H1 (cell line): ENCODE results near the gene RBFOX1. TPM values are rescaled to one million over a fixed set of nuclear protein-coding genes. Genes with fewer than 3 reads are reported as not detected.

ENCODE experiments used
- CTCF ChIA-PET: fragments of 300-600 bp; sonication (Branson Sonifier 250); formaldehyde crosslinking; loops from one replicate; lab custom pipeline; 2021; ENCODE audit not compliant: partially characterized antibody; lab: Charles Lee
- POLR2A ChIA-PET: fragments of 300-600 bp; sonication (Branson Sonifier 250); formaldehyde crosslinking; loops from one replicate; lab custom pipeline; 2021; ENCODE audit warnings: inconsistent platforms; ENCODE audit not compliant: partially characterized antibody; lab: Charles Lee
- DNase-seq, 2 experiments: peaks; one replicate each; pipeline versions ENCODE4 v3.0.0 to v3.0.0-alpha.2; 2010 to 2022; ENCODE audit warnings: low spot score in 2 of 2, low read depth in 1 of 2, mixed read lengths in 1 of 2
- FAIRE-seq: peaks from 2 replicates; lab custom pipeline; 2011; peaks lifted over from hg19 to GRCh38; lab: Jason Lieb, UNC
- H2AFZ ChIP-seq: 2 replicates; pipeline ENCODE4 v1.8.1; 2012; ENCODE audit warnings: low read length, inconsistent platforms
- H2AK5ac ChIP-seq: 2 replicates; pipeline ENCODE4 v1.6.1; 2013; ENCODE audit warnings: low read depth, low read length
- H2BK120ac ChIP-seq: replicated peaks from 2 replicates; pipeline ENCODE3; 2013; ENCODE audit warnings: low read depth, low read length, inconsistent platforms
- H2BK12ac ChIP-seq: 2 replicates; pipeline ENCODE4 v1.6.1; 2013; ENCODE audit warnings: low read depth, low read length
- H2BK15ac ChIP-seq: 2 replicates; pipeline ENCODE4 v1.6.1; 2013; ENCODE audit warnings: low read length
- H2BK20ac ChIP-seq: 2 replicates; pipeline ENCODE4 v1.6.1; 2013; ENCODE audit warnings: low read length
- H2BK5ac ChIP-seq: 2 replicates; pipeline ENCODE4 v1.6.1; 2013; ENCODE audit warnings: low read depth, low read length
- H3K14ac ChIP-seq: 2 replicates; pipeline ENCODE4 v1.6.1; 2013; ENCODE audit warnings: inconsistent platforms; ENCODE audit not compliant: insufficient read length
- H3K18ac ChIP-seq: 2 replicates; pipeline ENCODE4 v1.6.1; 2013; ENCODE audit warnings: low read length; ENCODE audit errors: extremely low read depth
- H3K23ac ChIP-seq: 2 replicates; pipeline ENCODE4 v1.6.1; 2013; ENCODE audit warnings: inconsistent platforms; ENCODE audit not compliant: insufficient read length
- H3K23me2 ChIP-seq: 2 replicates; pipeline ENCODE4 v1.6.1; 2013; ENCODE audit warnings: low read depth, low read length
- H3K27ac ChIP-seq: 2 replicates; pipeline ENCODE4 v1.6.1; 2011; ENCODE audit warnings: low read depth, low read length, inconsistent platforms
- H3K27me3 ChIP-seq, 4 experiments: replicated peaks in 1 of 4; 1 replicate in 1 of 4; 2 replicates in 3 of 4; pipeline versions ENCODE4 v1.6.1 to v1.8.1; 2011 to 2013; ENCODE audit warnings: low read length in 3 of 4, mild to moderate bottlenecking in 3 of 4, inconsistent platforms in 2 of 4, mixed read lengths in 2 of 4, moderate library complexity in 1 of 4; ENCODE audit not compliant: control insufficient read depth in 3 of 4, insufficient read depth in 3 of 4; ENCODE audit errors: extremely low read depth in 1 of 4
- H3K36me3 ChIP-seq, 4 experiments: 2 replicates each; pipeline versions ENCODE4 v1.6.1 to v1.8.1; 2011 to 2013; ENCODE audit warnings: mild to moderate bottlenecking in 4 of 4, low read length in 3 of 4, moderate library complexity in 2 of 4, control low read depth in 1 of 4, inconsistent platforms in 1 of 4; ENCODE audit not compliant: insufficient read depth in 4 of 4, control insufficient read depth in 2 of 4
- H3K4ac ChIP-seq: replicated peaks from 2 replicates; pipeline ENCODE3; 2013; ENCODE audit warnings: low read length, low read depth, mixed read lengths, inconsistent platforms; ENCODE audit not compliant: insufficient read length
- H3K4me1 ChIP-seq, 4 experiments: replicated peaks in 1 of 4; 1 replicate in 1 of 4; 2 replicates in 3 of 4; pipeline versions ENCODE4 v1.6.1 to v1.8.1; 2011 to 2013; ENCODE audit warnings: low read length in 3 of 4, inconsistent platforms in 2 of 4, mixed read lengths in 1 of 4; ENCODE audit not compliant: insufficient read depth in 4 of 4, control insufficient read depth in 3 of 4
- H3K4me2 ChIP-seq, 2 experiments: 2 replicates each; pipeline versions ENCODE4 v1.6.1 to v1.8.1; 2011 to 2013; ENCODE audit warnings: low read depth in 2 of 2, low read length in 2 of 2, control low read depth in 1 of 2, inconsistent platforms in 1 of 2, mild to moderate bottlenecking in 1 of 2; ENCODE audit not compliant: insufficient read depth in 1 of 2
- H3K4me3 ChIP-seq, 4 experiments: fragments of 200-600, 300-600 bp in 1 of 4; sonication (generic), shearing (Covaris generic), sonication (Bioruptor Twin) in 1 of 4; 2 replicates each; pipeline versions ENCODE4 v1.5.1 to v1.8.1; 2011 to 2016; ENCODE audit warnings: low read length in 4 of 4, low read depth in 3 of 4, control low read depth in 2 of 4, inconsistent platforms in 2 of 4, mild to moderate bottlenecking in 2 of 4, mixed read lengths in 1 of 4, moderate library complexity in 1 of 4; ENCODE audit not compliant: insufficient read depth in 2 of 4; ENCODE audit errors: extremely low read depth in 1 of 4
- H3K56ac ChIP-seq: replicated peaks from 2 replicates; pipeline ENCODE3; 2013; ENCODE audit warnings: low read depth, mild to moderate bottlenecking, mixed read lengths, low read length, inconsistent platforms; ENCODE audit not compliant: insufficient read length
- H3K79me1 ChIP-seq: 2 replicates; pipeline ENCODE4 v1.6.1; 2013; ENCODE audit warnings: low read depth, low read length, control low read depth
- H3K79me2 ChIP-seq, 2 experiments: 2 replicates each; pipeline versions ENCODE4 v1.6.1 to v1.8.1; 2012 to 2013; ENCODE audit warnings: low read length in 2 of 2, mild to moderate bottlenecking in 2 of 2, inconsistent platforms in 1 of 2; ENCODE audit not compliant: insufficient read depth in 2 of 2, control insufficient read depth in 1 of 2
- H3K9ac ChIP-seq, 4 experiments: replicated peaks in 1 of 4; 1 replicate in 1 of 4; 2 replicates in 3 of 4; pipeline versions ENCODE4 v1.6.1 to v1.8.1; 2011 to 2013; ENCODE audit warnings: low read depth in 3 of 4, low read length in 3 of 4, control low read depth in 2 of 4, mild to moderate bottlenecking in 2 of 4, moderate library complexity in 2 of 4, inconsistent platforms in 1 of 4; ENCODE audit errors: extremely low read depth in 1 of 4
- H3K9me3 ChIP-seq, 2 experiments: 2 replicates each; pipeline versions ENCODE4 v1.6.1 to v1.8.1; 2012 to 2013; ENCODE audit warnings: mild to moderate bottlenecking in 2 of 2, moderate library complexity in 2 of 2, control low read depth in 1 of 2, inconsistent platforms in 1 of 2, low read depth in 1 of 2, low read length in 1 of 2, mixed read lengths in 1 of 2; ENCODE audit not compliant: insufficient read depth in 2 of 2
- H4K20me1 ChIP-seq, 2 experiments: replicated peaks in 1 of 2; 2 replicates each; pipeline versions ENCODE3 to v1.8.1; 2011 to 2013; ENCODE audit warnings: inconsistent platforms in 2 of 2, low read length in 2 of 2, mild to moderate bottlenecking in 1 of 2; ENCODE audit not compliant: insufficient read depth in 2 of 2, control insufficient read depth in 1 of 2
- H4K5ac ChIP-seq: 2 replicates; pipeline ENCODE4 v1.6.1; 2013; ENCODE audit warnings: low read length, low read depth, mixed read lengths, inconsistent platforms; ENCODE audit not compliant: insufficient read length
- H4K8ac ChIP-seq: 2 replicates; pipeline ENCODE4 v1.8.0; 2013; ENCODE audit warnings: mild to moderate bottlenecking, moderate library complexity, low read length, inconsistent platforms; ENCODE audit not compliant: insufficient read depth; ENCODE audit errors: extremely low read depth
- H4K91ac ChIP-seq: replicated peaks from 2 replicates; pipeline ENCODE3; 2013; ENCODE audit warnings: low read length, mixed read lengths, inconsistent platforms; ENCODE audit not compliant: insufficient read length
- CTBP2 ChIP-seq: IDR thresholded peaks from 2 replicates; pipeline ENCODE4 v1.7.0; 2011; ENCODE audit warnings: borderline replicate concordance, mild to moderate bottlenecking, moderate library complexity, mixed read lengths, low read length; ENCODE audit not compliant: insufficient read depth, insufficient read length
- E2F6 ChIP-seq: IDR thresholded peaks from 2 replicates; pipeline ENCODE4 v1.6.1; 2012; ENCODE audit warnings: inconsistent platforms
- POU5F1 ChIP-seq: IDR thresholded peaks from 2 replicates; pipeline ENCODE4 v1.6.1; 2011; ENCODE audit warnings: low read depth, mild to moderate bottlenecking, low read length, moderate library complexity
- RFX5 ChIP-seq: IDR thresholded peaks from 2 replicates; pipeline ENCODE4 v1.6.1; 2011; ENCODE audit warnings: low read depth, low read length, improper control_type of control experiment, borderline replicate concordance
- RNF2 ChIP-seq: fragments of 200-900, 300-1000 bp; sonication (generic); IDR thresholded peaks from 2 replicates; pipeline ENCODE4 v1.7.1; 2016; ENCODE audit warnings: borderline replicate concordance, low read depth, mild to moderate bottlenecking, antibody characterized with exemption, low read length; ENCODE audit not compliant: poor library complexity, severe bottlenecking; ENCODE audit errors: missing control alignments
- RXRA ChIP-seq: IDR thresholded peaks from 2 replicates; pipeline ENCODE4 v1.6.1; 2011; ENCODE audit warnings: low read depth, mild to moderate bottlenecking, low read length, moderate library complexity; ENCODE audit not compliant: insufficient read depth
- TBP ChIP-seq: IDR thresholded peaks from 2 replicates; pipeline ENCODE4 v1.6.1; 2011; ENCODE audit warnings: low read depth, low read length, improper control_type of control experiment
- WGBS, 2 experiments: shearing (Covaris generic) in 1 of 2; methylation state at CpG; one replicate each; pipeline versions ENCODE4 v1.1.6 to v1.1.7; 2013 to 2015; ENCODE audit warnings: low lambda C conversion rate in 2 of 2, mixed read lengths in 2 of 2, inconsistent platforms in 1 of 2, low coverage in 1 of 2, missing lambda C conversion rate in 1 of 2; ENCODE audit not compliant: insufficient replicate concordance in 2 of 2, insufficient coverage in 1 of 2, insufficient read length in 1 of 2; ENCODE audit errors: extremely low coverage in 1 of 2, missing lambda C conversion rate in 1 of 2; 5-methylcytosine and 5-hydroxymethylcytosine counted together
- polyA plus RNA-seq, 7 experiments: library from polyadenylated mRNA; depleted of rRNA in 3 of 7; stranded (reverse) in 5 of 7; unstranded in 2 of 7; fragments of >200 nt in 5 of 7; fragments of 200-250 nt in 2 of 7; gene quantifications; 1 replicate in 5 of 7; 2 replicates in 1 of 7; 4 replicates in 1 of 7; pipeline versions ENCODE4 v1.2.1 to v1.2.3, GENCODE V29; 2011 to 2013; ENCODE audit warnings: missing spikeins in 2 of 7, mixed read lengths in 2 of 7
- total RNA-seq: library from RNA; stranded (reverse); fragmentation: NEBNext Ultra II Directional; extraction: Animal tissue kit (Norgen Biotek cat#: 25700); gene quantifications from 2 replicates; pipeline ENCODE4 v1.2.1, GENCODE V29; 2021
- TF ChIP-seq, protein P1 (sequence below), 3 experiments: IDR thresholded peaks; 1 replicate in 2 of 3; 2 replicates in 1 of 3; pipeline versions ENCODE4 v1.5.1 to v1.6.1; 2011; ENCODE audit warnings: low read length in 3 of 3, mild to moderate bottlenecking in 3 of 3, inconsistent platforms in 2 of 3, low read depth in 1 of 3, moderate library complexity in 1 of 3; ENCODE audit not compliant: insufficient read depth in 1 of 3; ENCODE audit errors: control extremely low read depth in 1 of 3

Gene RBFOX1
- total and polyA plus RNA-seq, 2 of the 8 experiments (the other 6 are each of a cell fraction or from before 2014, with no cell fraction given) = 1.7 to 2.8 TPM

GRCh38 chr16:7366993-7367880, 34.6 kb downstream of the RBFOX1 start:
- H3K56ac ChIP-seq = no peak overlapping the region
- no peak for TF ChIP-seq E2F6
- TF ChIP-seq CTBP2 = no peak
- no peak for TF ChIP-seq RFX5
- no peak for TF ChIP-seq TBP
- TF ChIP-seq, protein P1, sequence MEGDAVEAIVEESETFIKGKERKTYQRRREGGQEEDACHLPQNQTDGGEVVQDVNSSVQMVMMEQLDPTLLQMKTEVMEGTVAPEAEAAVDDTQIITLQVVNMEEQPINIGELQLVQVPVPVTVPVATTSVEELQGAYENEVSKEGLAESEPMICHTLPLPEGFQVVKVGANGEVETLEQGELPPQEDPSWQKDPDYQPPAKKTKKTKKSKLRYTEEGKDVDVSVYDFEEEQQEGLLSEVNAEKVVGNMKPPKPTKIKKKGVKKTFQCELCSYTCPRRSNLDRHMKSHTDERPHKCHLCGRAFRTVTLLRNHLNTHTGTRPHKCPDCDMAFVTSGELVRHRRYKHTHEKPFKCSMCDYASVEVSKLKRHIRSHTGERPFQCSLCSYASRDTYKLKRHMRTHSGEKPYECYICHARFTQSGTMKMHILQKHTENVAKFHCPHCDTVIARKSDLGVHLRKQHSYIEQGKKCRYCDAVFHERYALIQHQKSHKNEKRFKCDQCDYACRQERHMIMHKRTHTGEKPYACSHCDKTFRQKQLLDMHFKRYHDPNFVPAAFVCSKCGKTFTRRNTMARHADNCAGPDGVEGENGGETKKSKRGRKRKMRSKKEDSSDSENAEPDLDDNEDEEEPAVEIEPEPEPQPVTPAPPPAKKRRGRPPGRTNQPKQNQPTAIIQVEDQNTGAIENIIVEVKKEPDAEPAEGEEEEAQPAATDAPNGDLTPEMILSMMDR (IDR thresholded peaks at IDR 0.05; ENCODE audit: control extremely low read depth in 1 of 3, insufficient read depth in 1 of 3, low read depth in 1 of 3, low read length in 3 of 3) = no peak
- no peak for TF ChIP-seq RXRA
- no peak for TF ChIP-seq RNF2
- no peak for TF ChIP-seq POU5F1

More at GRCh38 chr16:7366993-7367880, 34.6 kb downstream of the RBFOX1 start:
- H3K79me2 ChIP-seq = no peaks in the 10 kb centered on the region
- H3K27ac ChIP-seq = no peak overlapping the region
- H3K9me3 ChIP-seq = no peaks in the 10 kb centered on the region
- WGBS, 2 experiments = 90% methylated on average over 8 of the region's 8 CpGs; no CpG with 5 or more reads in 1 of the 2 experiments
- no peak overlapping the region for H2BK15ac ChIP-seq
- H3K4ac ChIP-seq = no peak overlapping the region
- H2AK5ac ChIP-seq = no peak overlapping the region
- no peaks in the 10 kb centered on the region for H3K27me3 ChIP-seq
- no peak overlapping the region for H4K5ac ChIP-seq
- H3K4me1 ChIP-seq = peaks cover 0 to 4% (median 0%) of the 10 kb centered on the region in 4 experiments; a peak in 1 of 7 replicates
- H2AFZ ChIP-seq = no peak overlapping the region
- H2BK5ac ChIP-seq = no peak overlapping the region
- FAIRE-seq (no peak), DNase-seq (no peak)
- ChIA-PET POLR2A (no interaction called here), CTCF (no interaction called here)
- H3K4me3 ChIP-seq = no peak overlapping the region
- H4K91ac ChIP-seq = no peak overlapping the region
- H3K23me2 ChIP-seq = peaks cover 4% of the 10 kb centered on the region; the same call in 1 of the 2 replicates
- no peak overlapping the region for H2BK12ac ChIP-seq
- no peak overlapping the region for H2BK20ac ChIP-seq
- H3K14ac ChIP-seq = no peak overlapping the region
- H3K4me2 ChIP-seq = no peak overlapping the region
- no peak overlapping the region for H3K9ac ChIP-seq
- H4K8ac ChIP-seq = no peak overlapping the region
- no peaks in the 10 kb centered on the region for H3K79me1 ChIP-seq
- no peak overlapping the region for H3K18ac ChIP-seq
- peaks cover 0 to 2% of the 10 kb centered on the region in 2 experiments for H4K20me1 ChIP-seq
- no peak overlapping the region for H3K23ac ChIP-seq
- H3K36me3 ChIP-seq = no peaks in the 10 kb centered on the region
- H2BK120ac ChIP-seq = no peak overlapping the region
